Neural progenitor cell (in vitro differentiated cells): ENCODE measurements around the gene CLCN4.

Experiments
- EZH2 ChIP-seq: fragments of 200-600 bp; sonication (generic); IDR thresholded peaks from 2 replicates; pipeline ENCODE4 v1.6.1; 2017; ENCODE audit warnings: antibody characterized with exemption, mild to moderate bottlenecking, moderate library complexity
- TF ChIP-seq, protein P1 (sequence below): fragments of 200-600 bp; sonication (generic); IDR thresholded peaks from 2 replicates; pipeline ENCODE4 v1.5.1; 2017; ENCODE audit warnings: antibody characterized with exemption, mild to moderate bottlenecking

DNA sequence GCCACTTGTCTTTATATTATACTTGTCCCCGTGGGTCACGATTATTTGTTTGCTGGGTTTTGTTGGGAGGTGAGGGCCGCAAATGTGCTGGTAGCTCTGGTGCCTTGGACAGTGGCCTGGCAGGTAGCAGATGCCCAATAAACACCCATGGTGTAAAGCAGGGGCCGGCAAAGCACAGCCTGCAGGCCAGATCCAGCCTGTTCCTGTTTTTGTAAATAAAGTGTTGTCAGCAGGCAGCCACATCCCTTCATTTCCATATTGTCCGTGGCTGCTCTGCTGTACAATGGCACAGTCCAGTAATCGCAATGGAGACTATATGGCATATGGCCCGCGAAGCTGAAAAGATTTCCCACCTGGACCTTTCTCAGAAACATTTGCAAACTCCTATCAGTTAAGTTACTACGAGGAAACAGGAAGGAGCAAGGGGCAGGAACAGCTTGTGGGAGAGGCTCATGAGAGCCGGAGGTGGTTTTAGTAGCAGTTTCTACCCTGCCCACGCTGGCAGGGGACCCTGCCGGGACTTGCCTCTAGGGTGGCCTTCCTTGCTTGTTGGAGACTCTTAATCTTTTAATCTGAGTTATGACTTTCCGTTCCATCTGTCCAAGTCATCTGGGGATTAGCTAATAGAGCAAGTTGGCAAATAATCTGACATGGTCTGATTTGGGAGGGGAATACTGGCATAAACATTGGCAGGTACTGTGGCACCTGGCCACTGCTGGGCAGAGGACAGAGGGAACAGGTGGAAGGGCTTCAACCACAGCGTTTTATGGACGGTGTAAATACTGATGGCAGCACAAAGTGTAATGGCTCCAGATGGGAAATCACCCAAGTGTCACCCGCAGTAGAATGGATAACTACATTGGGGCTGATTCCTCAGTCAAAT lies 19.6 kb downstream of the CLCN4 start:
- TF ChIP-seq, protein P1, sequence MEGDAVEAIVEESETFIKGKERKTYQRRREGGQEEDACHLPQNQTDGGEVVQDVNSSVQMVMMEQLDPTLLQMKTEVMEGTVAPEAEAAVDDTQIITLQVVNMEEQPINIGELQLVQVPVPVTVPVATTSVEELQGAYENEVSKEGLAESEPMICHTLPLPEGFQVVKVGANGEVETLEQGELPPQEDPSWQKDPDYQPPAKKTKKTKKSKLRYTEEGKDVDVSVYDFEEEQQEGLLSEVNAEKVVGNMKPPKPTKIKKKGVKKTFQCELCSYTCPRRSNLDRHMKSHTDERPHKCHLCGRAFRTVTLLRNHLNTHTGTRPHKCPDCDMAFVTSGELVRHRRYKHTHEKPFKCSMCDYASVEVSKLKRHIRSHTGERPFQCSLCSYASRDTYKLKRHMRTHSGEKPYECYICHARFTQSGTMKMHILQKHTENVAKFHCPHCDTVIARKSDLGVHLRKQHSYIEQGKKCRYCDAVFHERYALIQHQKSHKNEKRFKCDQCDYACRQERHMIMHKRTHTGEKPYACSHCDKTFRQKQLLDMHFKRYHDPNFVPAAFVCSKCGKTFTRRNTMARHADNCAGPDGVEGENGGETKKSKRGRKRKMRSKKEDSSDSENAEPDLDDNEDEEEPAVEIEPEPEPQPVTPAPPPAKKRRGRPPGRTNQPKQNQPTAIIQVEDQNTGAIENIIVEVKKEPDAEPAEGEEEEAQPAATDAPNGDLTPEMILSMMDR, result no peak
- no peak for TF ChIP-seq EZH2
